HepG2 (cell line): ENCODE measurements around the gene FAM114A2. TPM values are rescaled to one million over a fixed set of nuclear protein-coding genes. Genes with fewer than 3 reads are reported as not detected.

ENCODE experiments used
- DPF2 ChIP-seq: sonication (generic); formaldehyde crosslinking; IDR thresholded peaks from 2 replicates; pipeline ENCODE4 v1.4.0; 2020; ENCODE audit warnings: mild to moderate bottlenecking, low read depth, missing genetic modification reagents, borderline replicate concordance
- GLI4 ChIP-seq: sonication (generic); formaldehyde crosslinking; IDR thresholded peaks from 2 replicates; pipeline ENCODE4 v1.5.1; 2020; ENCODE audit warnings: missing genetic modification reagents, mild to moderate bottlenecking, moderate library complexity, borderline replicate concordance
- KDM2A ChIP-seq: sonication (generic); formaldehyde crosslinking; IDR thresholded peaks from 2 replicates; pipeline ENCODE4 v1.4.0; 2020; ENCODE audit warnings: low read depth, missing genetic modification reagents, borderline replicate concordance
- MTA3 ChIP-seq: sonication (generic); formaldehyde crosslinking; IDR thresholded peaks from 2 replicates; pipeline ENCODE4 v1.4.0; 2020; ENCODE audit warnings: missing genetic modification reagents
- THYN1 ChIP-seq: sonication (generic); formaldehyde crosslinking; IDR thresholded peaks from 2 replicates; pipeline ENCODE4 v1.8.1; 2023; ENCODE audit warnings: low read depth, mild to moderate bottlenecking, moderate library complexity, missing genetic modification reagents, borderline replicate concordance
- ZBTB33 ChIP-seq: sonication (generic); formaldehyde crosslinking; IDR thresholded peaks from 2 replicates; pipeline ENCODE4 v1.4.0; 2020; ENCODE audit warnings: missing genetic modification reagents
- ZBTB38 ChIP-seq: sonication (generic); formaldehyde crosslinking; IDR thresholded peaks from 2 replicates; pipeline ENCODE4 v1.5.1; 2020; ENCODE audit warnings: mild to moderate bottlenecking, missing genetic modification reagents
- ZNF101 ChIP-seq: sonication (generic); formaldehyde crosslinking; IDR thresholded peaks from 2 replicates; pipeline ENCODE4 v1.4.0; 2020; ENCODE audit warnings: mild to moderate bottlenecking, low read depth, missing genetic modification reagents, borderline replicate concordance
- ZNF607 ChIP-seq: sonication (generic); formaldehyde crosslinking; IDR thresholded peaks from 2 replicates; pipeline ENCODE4 v1.5.1; 2020; ENCODE audit warnings: missing genetic modification reagents, mild to moderate bottlenecking, borderline replicate concordance
- polyA plus RNA-seq, 8 experiments: library from polyadenylated mRNA; depleted of rRNA in 3 of 8; stranded (reverse) in 7 of 8; unstranded in 1 of 8; fragments of >200 nt; fragmentation: Illumina TruSeq in 4 of 8; extraction: Trizol in 4 of 8; gene quantifications; 2 replicates each; pipeline versions ENCODE4 v1.2.1 to v1.2.3, GENCODE V29; 2011 to 2016; ENCODE audit warnings: low read depth in 4 of 8, missing spikeins in 1 of 8, mixed read lengths in 1 of 8; ENCODE audit not compliant: insufficient read depth in 1 of 8
- total RNA-seq, 5 experiments: library from RNA; depleted of rRNA; stranded (reverse); fragments of >200 nt; fragmentation: Illumina TruSeq; extraction: Trizol; gene quantifications; 2 replicates each; pipeline ENCODE4 v1.2.3, GENCODE V29; 2016; ENCODE audit warnings: low read depth in 1 of 5
- TF ChIP-seq, protein P1 (sequence below): IDR thresholded peaks from 2 replicates; pipeline ENCODE4 v1.6.1; 2016; ENCODE audit warnings: mild to moderate bottlenecking, missing biosample characterization, missing genetic modification reagents
- TF ChIP-seq, protein P2 (sequence below): sonication (generic); formaldehyde crosslinking; IDR thresholded peaks from 2 replicates; pipeline ENCODE4 v1.9.0; 2021; ENCODE audit warnings: missing genetic modification reagents, borderline replicate concordance
- TF ChIP-seq, protein P3 (sequence below), 2 experiments: sonication (generic) in 1 of 2; formaldehyde crosslinking in 1 of 2; IDR thresholded peaks; 2 replicates each; pipeline versions ENCODE4 v1.4.0 to v1.6.1; 2018 to 2020; ENCODE audit warnings: missing genetic modification reagents in 2 of 2, borderline replicate concordance in 1 of 2, low read depth in 1 of 2, mild to moderate bottlenecking in 1 of 2, missing biosample characterization in 1 of 2
- TF ChIP-seq, protein P4 (sequence below): sonication (generic); formaldehyde crosslinking; conservative IDR thresholded peaks from 2 replicates; pipeline ENCODE4 v1.5.0; 2020; ENCODE audit warnings: missing genetic modification reagents
- TF ChIP-seq, protein P5 (sequence below): sonication (generic); formaldehyde crosslinking; IDR thresholded peaks from 2 replicates; pipeline ENCODE4 v1.8.1; 2023; ENCODE audit warnings: mild to moderate bottlenecking, missing genetic modification reagents
- TF ChIP-seq, protein P6 (sequence below): sonication (generic); formaldehyde crosslinking; IDR thresholded peaks from 2 replicates; pipeline ENCODE4 v1.4.0; 2020; ENCODE audit warnings: missing genetic modification reagents

Gene FAM114A2
- total and polyA plus RNA-seq, 2 of the 13 experiments (the other 11 are each of a cell fraction or from before 2014, with no cell fraction given) = 6.9 to 11.4 TPM

GRCh38 chr5:154072414-154073171 is 33.9 kb upstream of the FAM114A2 start (continued):
- no peak for TF ChIP-seq MTA3 (CRISPR knock-in tag)
- TF ChIP-seq GLI4 = no peak
- TF ChIP-seq, protein P1, sequence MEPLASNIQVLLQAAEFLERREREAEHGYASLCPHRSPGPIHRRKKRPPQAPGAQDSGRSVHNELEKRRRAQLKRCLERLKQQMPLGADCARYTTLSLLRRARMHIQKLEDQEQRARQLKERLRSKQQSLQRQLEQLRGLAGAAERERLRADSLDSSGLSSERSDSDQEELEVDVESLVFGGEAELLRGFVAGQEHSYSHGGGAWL (CRISPR knock-in tag) = peak; percentile 34; the same call in 1 of the 2 replicates
- TF ChIP-seq, protein P2, sequence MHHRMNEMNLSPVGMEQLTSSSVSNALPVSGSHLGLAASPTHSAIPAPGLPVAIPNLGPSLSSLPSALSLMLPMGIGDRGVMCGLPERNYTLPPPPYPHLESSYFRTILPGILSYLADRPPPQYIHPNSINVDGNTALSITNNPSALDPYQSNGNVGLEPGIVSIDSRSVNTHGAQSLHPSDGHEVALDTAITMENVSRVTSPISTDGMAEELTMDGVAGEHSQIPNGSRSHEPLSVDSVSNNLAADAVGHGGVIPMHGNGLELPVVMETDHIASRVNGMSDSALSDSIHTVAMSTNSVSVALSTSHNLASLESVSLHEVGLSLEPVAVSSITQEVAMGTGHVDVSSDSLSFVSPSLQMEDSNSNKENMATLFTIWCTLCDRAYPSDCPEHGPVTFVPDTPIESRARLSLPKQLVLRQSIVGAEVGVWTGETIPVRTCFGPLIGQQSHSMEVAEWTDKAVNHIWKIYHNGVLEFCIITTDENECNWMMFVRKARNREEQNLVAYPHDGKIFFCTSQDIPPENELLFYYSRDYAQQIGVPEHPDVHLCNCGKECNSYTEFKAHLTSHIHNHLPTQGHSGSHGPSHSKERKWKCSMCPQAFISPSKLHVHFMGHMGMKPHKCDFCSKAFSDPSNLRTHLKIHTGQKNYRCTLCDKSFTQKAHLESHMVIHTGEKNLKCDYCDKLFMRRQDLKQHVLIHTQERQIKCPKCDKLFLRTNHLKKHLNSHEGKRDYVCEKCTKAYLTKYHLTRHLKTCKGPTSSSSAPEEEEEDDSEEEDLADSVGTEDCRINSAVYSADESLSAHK = no peak
- TF ChIP-seq, protein P3, sequence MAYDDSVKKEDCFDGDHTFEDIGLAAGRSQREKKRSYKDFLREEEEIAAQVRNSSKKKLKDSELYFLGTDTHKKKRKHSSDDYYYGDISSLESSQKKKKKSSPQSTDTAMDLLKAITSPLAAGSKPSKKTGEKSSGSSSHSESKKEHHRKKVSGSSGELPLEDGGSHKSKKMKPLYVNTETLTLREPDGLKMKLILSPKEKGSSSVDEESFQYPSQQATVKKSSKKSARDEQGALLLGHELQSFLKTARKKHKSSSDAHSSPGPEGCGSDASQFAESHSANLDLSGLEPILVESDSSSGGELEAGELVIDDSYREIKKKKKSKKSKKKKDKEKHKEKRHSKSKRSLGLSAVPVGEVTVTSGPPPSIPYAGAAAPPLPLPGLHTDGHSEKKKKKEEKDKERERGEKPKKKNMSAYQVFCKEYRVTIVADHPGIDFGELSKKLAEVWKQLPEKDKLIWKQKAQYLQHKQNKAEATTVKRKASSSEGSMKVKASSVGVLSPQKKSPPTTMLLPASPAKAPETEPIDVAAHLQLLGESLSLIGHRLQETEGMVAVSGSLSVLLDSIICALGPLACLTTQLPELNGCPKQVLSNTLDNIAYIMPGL (CRISPR knock-in tag; IDR thresholded peaks at IDR 0.05; ENCODE audit: borderline replicate concordance in 1 of 2, low read depth in 1 of 2) = peak; percentile 46 to 52; a peak in 2 of 4 replicates
- TF ChIP-seq, protein P4, sequence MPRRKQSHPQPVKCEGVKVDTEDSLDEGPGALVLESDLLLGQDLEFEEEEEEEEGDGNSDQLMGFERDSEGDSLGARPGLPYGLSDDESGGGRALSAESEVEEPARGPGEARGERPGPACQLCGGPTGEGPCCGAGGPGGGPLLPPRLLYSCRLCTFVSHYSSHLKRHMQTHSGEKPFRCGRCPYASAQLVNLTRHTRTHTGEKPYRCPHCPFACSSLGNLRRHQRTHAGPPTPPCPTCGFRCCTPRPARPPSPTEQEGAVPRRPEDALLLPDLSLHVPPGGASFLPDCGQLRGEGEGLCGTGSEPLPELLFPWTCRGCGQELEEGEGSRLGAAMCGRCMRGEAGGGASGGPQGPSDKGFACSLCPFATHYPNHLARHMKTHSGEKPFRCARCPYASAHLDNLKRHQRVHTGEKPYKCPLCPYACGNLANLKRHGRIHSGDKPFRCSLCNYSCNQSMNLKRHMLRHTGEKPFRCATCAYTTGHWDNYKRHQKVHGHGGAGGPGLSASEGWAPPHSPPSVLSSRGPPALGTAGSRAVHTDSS = no peak
- no peak for TF ChIP-seq ZNF607 (CRISPR knock-in tag)
- TF ChIP-seq ZBTB38 (CRISPR knock-in tag) = no peak
- TF ChIP-seq KDM2A = peak; percentile 43; the same call in 1 of the 2 replicates
- TF ChIP-seq, protein P5, sequence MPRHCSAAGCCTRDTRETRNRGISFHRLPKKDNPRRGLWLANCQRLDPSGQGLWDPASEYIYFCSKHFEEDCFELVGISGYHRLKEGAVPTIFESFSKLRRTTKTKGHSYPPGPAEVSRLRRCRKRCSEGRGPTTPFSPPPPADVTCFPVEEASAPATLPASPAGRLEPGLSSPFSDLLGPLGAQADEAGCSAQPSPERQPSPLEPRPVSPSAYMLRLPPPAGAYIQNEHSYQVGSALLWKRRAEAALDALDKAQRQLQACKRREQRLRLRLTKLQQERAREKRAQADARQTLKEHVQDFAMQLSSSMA (CRISPR knock-in tag) = no peak
- no peak for TF ChIP-seq ZNF101 (CRISPR knock-in tag)
- TF ChIP-seq THYN1 = no peak
- TF ChIP-seq, protein P6, sequence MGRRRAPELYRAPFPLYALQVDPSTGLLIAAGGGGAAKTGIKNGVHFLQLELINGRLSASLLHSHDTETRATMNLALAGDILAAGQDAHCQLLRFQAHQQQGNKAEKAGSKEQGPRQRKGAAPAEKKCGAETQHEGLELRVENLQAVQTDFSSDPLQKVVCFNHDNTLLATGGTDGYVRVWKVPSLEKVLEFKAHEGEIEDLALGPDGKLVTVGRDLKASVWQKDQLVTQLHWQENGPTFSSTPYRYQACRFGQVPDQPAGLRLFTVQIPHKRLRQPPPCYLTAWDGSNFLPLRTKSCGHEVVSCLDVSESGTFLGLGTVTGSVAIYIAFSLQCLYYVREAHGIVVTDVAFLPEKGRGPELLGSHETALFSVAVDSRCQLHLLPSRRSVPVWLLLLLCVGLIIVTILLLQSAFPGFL (CRISPR knock-in tag) = no peak
- TF ChIP-seq DPF2 (CRISPR knock-in tag) = no peak
- no peak for TF ChIP-seq ZBTB33 (CRISPR knock-in tag)
